ENCODE measurements around the gene MED13.

- TF ChIP-seq POLR2AphosphoS5 (IDR thresholded peaks at IDR 0.05; ENCODE audit: low read depth, low read length) = no peak
- TF ChIP-seq SIN3A (IDR thresholded peaks at IDR 0.05; ENCODE audit: borderline replicate concordance, insufficient read depth, low read length) = no peak
Observed at GRCh38 chr17:62098623-62099231, 33.6 kb upstream of the MED13 start.

Measured in PFSK-1 (cell line).